Ovary (tissue), 9 donors: Measurements from ENCODE around the gene SLC16A11. TPM values are rescaled to one million over a fixed set of nuclear protein-coding genes. Genes with fewer than 3 reads are reported as not detected.

Experiments used
- DNase-seq, 5 donors: peaks; one replicate each; pipeline ENCODE4 v3.0.0-alpha.2; 2019 to 2020
- H3K27ac ChIP-seq, 2 donors: fragments of 200-600 bp; one replicate each; pipeline versions ENCODE4 v1.5.1 to v1.8.0; 2019 to 2022
- H3K27me3 ChIP-seq: fragments of 200-600 bp; one replicate; pipeline ENCODE4 v1.8.0; 2022
- H3K36me3 ChIP-seq: fragments of 200-600 bp; sonication (generic); one replicate; pipeline ENCODE4 v1.5.1; 2019
- H3K4me1 ChIP-seq: one replicate; pipeline ENCODE4 v1.8.1; 2013; ENCODE audit warnings: mild to moderate bottlenecking, moderate library complexity; ENCODE audit not compliant: insufficient read depth
- H3K4me3 ChIP-seq: fragments of 200-600 bp; sonication (generic); one replicate; pipeline ENCODE4 v1.5.1; 2017
- H3K9me3 ChIP-seq, 2 donors: fragments of 200-600 bp in 1 of 2; sonication (generic) in 1 of 2; one replicate each; pipeline versions ENCODE4 v1.5.1 to v1.8.1; 2013 to 2019; ENCODE audit warnings: mild to moderate bottlenecking in 1 of 2, moderate library complexity in 1 of 2
- CTCF ChIP-seq, 3 donors: fragments of 450-650 bp in 2 of 3; fragments of 200-600 bp in 1 of 3; IDR thresholded peaks; one replicate each; pipeline versions ENCODE4 v1.5.1 to v1.8.0; 2016 to 2022; ENCODE audit warnings: antibody characterized with exemption in 3 of 3, mild to moderate bottlenecking in 1 of 3
- EP300 ChIP-seq: sonication (generic); formaldehyde crosslinking; IDR thresholded peaks from one replicate; pipeline ENCODE4 v1.6.1; 2017; ENCODE audit warnings: antibody characterized with exemption
- POLR2A ChIP-seq: fragments of 450-650 bp; IDR thresholded peaks from one replicate; pipeline ENCODE4 v1.6.1; 2017; ENCODE audit warnings: antibody characterized with exemption, mild to moderate bottlenecking, moderate library complexity
- WGBS, 3 donors: extraction: QIAGEN DNeasy Blood & Tissue Kit in 1 of 3; methylation state at CpG; one replicate each; pipeline versions ENCODE4 v1.1.5 to v1.1.7; 2013 to 2017; 5-methylcytosine and 5-hydroxymethylcytosine counted together
- intact Hi-C, 4 donors: fragments of 100-400 bp; cut with DNase I; formaldehyde crosslinking; loops; one replicate each; pipeline versions ENCODE4 v1.11.0 to v1.15.1; 2022 to 2023
- polyA plus RNA-seq, 2 donors: library from polyadenylated mRNA; stranded (reverse); fragments of 200-250 nt in 1 of 2; fragments of 350-450 nt in 1 of 2; fragmentation: Illumina TruSeq in 1 of 2; extraction: RNeasy Lipid Tissue Mini Kit (QIAGEN cat#74804) in 1 of 2; gene quantifications; one replicate each; pipeline ENCODE4 v1.2.3, GENCODE V29; 2013 to 2014
- total RNA-seq, 7 donors: library from RNA; depleted of rRNA in 2 of 7; stranded (reverse); fragments of >200 nt in 2 of 7; fragmentation: NEBNext Ultra II Directional in 3 of 7; extraction: Animal tissue kit (Norgen Biotek cat#: 25700) in 3 of 7; gene quantifications; one replicate each; pipeline versions ENCODE4 v1.1.0 to v1.2.4, GENCODE V29; 2016 to 2023
- donor health status: DM: no; HTN: no; CAD: no; lungs with moderate emphysema.
- donor health status: DM: no; HTN: no; CAD: no.
- donor health status: Bipolar disorder and iron deficiency.
- donor health status: DM: yes; HTN: yes; CAD: no.
- donor health status: DM: no; HTN: no; CAD: no.
- donor health status: DM: yes; HTN: yes; CAD: no.

Gene SLC16A11
- total and polyA plus RNA-seq, 9 donors = 1.2 to 14.4 (median 3.0) TPM; not detected in 2

DNA sequence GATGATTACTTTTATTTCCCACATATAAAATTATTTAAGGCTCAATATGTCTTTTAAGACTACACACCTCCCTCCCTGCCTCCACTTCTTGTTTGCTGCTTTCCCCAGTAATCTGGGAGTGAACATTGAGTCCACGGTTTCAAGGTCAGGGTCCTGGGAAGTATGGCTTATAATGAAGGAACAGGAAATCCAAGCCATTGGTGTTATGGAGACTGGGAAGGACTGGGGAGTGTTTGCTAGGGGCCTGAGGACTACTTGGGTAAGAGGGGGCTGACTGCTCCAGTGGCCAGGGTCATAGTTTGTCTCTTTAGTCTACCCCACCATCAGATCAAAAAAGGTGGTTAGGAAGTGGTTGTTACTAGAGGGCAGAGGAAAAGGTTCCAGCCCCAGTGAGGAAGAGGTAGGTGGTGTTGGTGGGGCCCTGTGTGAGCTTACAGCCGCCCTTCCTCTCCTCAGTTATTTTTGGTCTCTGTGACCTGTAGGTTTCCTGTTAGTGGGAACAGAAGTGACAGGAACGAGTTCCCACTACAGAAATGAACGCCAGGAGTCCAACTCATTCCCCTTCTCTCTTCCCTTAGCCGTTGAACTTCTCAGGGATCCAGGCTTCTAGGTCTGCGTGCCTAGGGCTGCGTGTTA is 8.8 kb downstream of the SLC16A11 start:
- Histone ChIP-seq H3K27me3 (no peaks in the 10 kb centered on the region), H3K4me1 (peaks cover 2% of the 10 kb centered on the region), H3K27ac (no peak overlapping the region), H3K9me3 (no peaks in the 10 kb centered on the region), H3K36me3 (no peaks in the 10 kb centered on the region), H3K4me3 (peak overlapping the region; percentile 59)
- peak in 1 of 5 donors; percentile 28 for DNase-seq
- intact Hi-C loops = no loop called here
- TF ChIP-seq POLR2A = no peak
- TF ChIP-seq EP300 = no peak
- TF ChIP-seq CTCF (IDR thresholded peaks at IDR 0.05) = no peak
- 4 to 8% (median 7%) methylated on average over 7 of the region's 7 CpGs for WGBS, 3 donors

GRCh38 chr17:7029659-7030058 is 14.2 kb downstream of the SLC16A11 start:
- H3K4me1 ChIP-seq = no peaks in the 10 kb centered on the region
- H3K36me3 ChIP-seq = no peaks in the 10 kb centered on the region
- no peaks in the 10 kb centered on the region for H3K9me3 ChIP-seq
- WGBS, 3 donors = 69 to 78% (median 72%) methylated on average over 8 of the region's 8 CpGs
- no peaks in the 10 kb centered on the region for H3K27me3 ChIP-seq
- intact Hi-C loops = no loop called here
- TF ChIP-seq POLR2A (no peak), CTCF (IDR thresholded peaks at IDR 0.05) (no peak), EP300 (no peak)
- no peak overlapping the region for H3K4me3 ChIP-seq
- no peak overlapping the region for H3K27ac ChIP-seq
- peak in 1 of 5 donors; percentile 28 for DNase-seq

DNA sequence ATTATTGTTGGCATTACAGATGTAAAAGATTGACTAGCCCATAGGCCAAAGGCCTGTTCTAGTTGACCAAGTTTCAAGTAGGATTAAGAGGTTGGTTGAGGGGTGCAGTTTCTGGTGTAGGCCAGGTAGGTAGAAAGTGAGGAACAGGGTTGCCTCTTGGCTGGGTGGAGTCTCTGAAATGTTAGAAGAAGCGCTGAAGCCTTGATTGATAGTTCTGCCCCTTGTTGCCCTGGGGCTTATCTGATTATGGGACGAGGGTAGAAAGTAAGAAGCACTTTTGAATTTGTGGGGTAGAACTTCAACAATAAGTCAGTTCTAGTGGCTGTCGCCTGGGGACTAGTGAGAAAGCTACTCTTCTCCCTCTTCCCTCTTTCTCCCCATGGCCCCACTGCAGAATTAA is 14.8 kb downstream of the SLC16A11 start:
- H3K36me3 ChIP-seq = no peaks in the 10 kb centered on the region
- no peak overlapping the region for H3K27ac ChIP-seq
- no peaks in the 10 kb centered on the region for H3K27me3 ChIP-seq
- 73 to 77% (median 75%) methylated on average over 3 of the region's 3 CpGs for WGBS, 3 donors
- no peaks in the 10 kb centered on the region for H3K9me3 ChIP-seq
- DNase-seq = no peak
- no peak for TF ChIP-seq CTCF (IDR thresholded peaks at IDR 0.05)
- TF ChIP-seq EP300 = no peak
- no peak for TF ChIP-seq POLR2A
- H3K4me1 ChIP-seq = no peaks in the 10 kb centered on the region
- H3K4me3 ChIP-seq = no peak overlapping the region
- intact Hi-C loops = no loop called here

DNA sequence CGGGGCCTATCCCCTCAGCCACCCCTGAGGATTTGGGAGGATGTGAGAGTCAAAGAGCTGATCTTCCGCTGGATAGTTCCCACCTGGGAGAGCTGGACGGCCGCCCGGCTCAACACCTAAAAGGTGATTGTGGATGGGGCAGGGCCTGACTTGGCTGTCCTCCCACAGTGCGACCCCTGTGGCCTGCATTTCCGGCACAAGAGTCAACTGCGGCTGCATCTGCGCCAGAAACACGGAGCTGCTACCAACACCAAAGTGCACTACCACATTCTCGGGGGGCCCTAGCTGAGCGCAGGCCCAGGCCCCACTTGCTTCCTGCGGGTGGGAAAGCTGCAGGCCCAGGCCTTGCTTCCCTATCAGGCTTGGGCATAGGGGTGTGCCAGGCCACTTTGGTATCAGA is 16.6 kb downstream of the SLC16A11 start:
- 58 to 68% (median 58%) methylated on average over 13 of the region's 13 CpGs for WGBS, 3 donors
- no peak overlapping the region for H3K4me3 ChIP-seq
- H3K36me3 ChIP-seq = no peaks in the 10 kb centered on the region
- no peaks in the 10 kb centered on the region for H3K27me3 ChIP-seq
- TF ChIP-seq POLR2A = no peak
- no peak for TF ChIP-seq CTCF (IDR thresholded peaks at IDR 0.05)
- no peak for TF ChIP-seq EP300
- DNase-seq = no peak
- H3K27ac ChIP-seq = no peak overlapping the region
- intact Hi-C loops = no loop called here
- no peaks in the 10 kb centered on the region for H3K9me3 ChIP-seq
- no peaks in the 10 kb centered on the region for H3K4me1 ChIP-seq
